Esophagus muscularis mucosa (tissue), 4 donors: Measurements from ENCODE around the gene ARF3. TPM values are rescaled to one million over a fixed set of nuclear protein-coding genes. Genes with fewer than 3 reads are reported as not detected.

Source experiments
- DNase-seq: peaks from one replicate; pipeline ENCODE4 v3.0.0-alpha.2; 2017; ENCODE audit errors: extremely low spot score
- H3K27ac ChIP-seq, 4 donors: fragments of 200-600 bp; sonication (generic); replicated peaks in 1 of 4; 1 replicate in 3 of 4; 2 replicates in 1 of 4; pipeline ENCODE4 v1.5.1; 2016 to 2019; ENCODE audit warnings: mild to moderate bottlenecking in 1 of 4
- H3K27me3 ChIP-seq, 4 donors: fragments of 200-600 bp; sonication (generic); one replicate each; pipeline versions ENCODE4 v1.5.1 to v1.6.0; 2016 to 2019
- H3K36me3 ChIP-seq, 4 donors: fragments of 200-600 bp; sonication (generic); one replicate each; pipeline ENCODE4 v1.5.1; 2016 to 2019
- H3K4me1 ChIP-seq, 4 donors: fragments of 200-600 bp; sonication (generic); one replicate each; pipeline ENCODE4 v1.5.1; 2016 to 2019
- H3K4me3 ChIP-seq, 4 donors: fragments of 200-600 bp; sonication (generic); 1 replicate in 2 of 4; 2 replicates in 2 of 4; pipeline ENCODE4 v1.5.1; 2016 to 2019; ENCODE audit warnings: mild to moderate bottlenecking in 4 of 4, moderate library complexity in 1 of 4
- H3K9me3 ChIP-seq, 4 donors: fragments of 200-600 bp; sonication (generic); 1 replicate in 3 of 4; 2 replicates in 1 of 4; pipeline ENCODE4 v1.5.1; 2016 to 2019
- EP300 ChIP-seq: sonication (generic); formaldehyde crosslinking; IDR thresholded peaks from one replicate; pipeline ENCODE4 v1.6.1; 2017; ENCODE audit warnings: antibody characterized with exemption
- POLR2A ChIP-seq: fragments of 450-650 bp; IDR thresholded peaks from one replicate; pipeline ENCODE4 v1.6.1; 2017; ENCODE audit warnings: antibody characterized with exemption, moderate library complexity, mild to moderate bottlenecking, low read depth
- POLR2AphosphoS5 ChIP-seq, 2 donors: sonication (generic); formaldehyde crosslinking; IDR thresholded peaks; one replicate each; pipeline ENCODE4 v1.6.1; 2017; ENCODE audit warnings: antibody characterized with exemption in 2 of 2
- WGBS: methylation state at CpG from one replicate; pipeline ENCODE4 v1.1.5; 2018; 5-methylcytosine and 5-hydroxymethylcytosine counted together
- intact Hi-C: fragments of 100-400 bp; cut with DNase I; formaldehyde crosslinking; loops from one replicate; pipeline ENCODE4 v1.15.1; 2023
- total RNA-seq, 4 donors: library from RNA; depleted of rRNA; stranded (reverse); fragments of >200 nt; gene quantifications; one replicate each; pipeline versions ENCODE4 v1.1.0 to v1.2.1, GENCODE V29; 2016
- TF ChIP-seq, protein P1 (sequence below), 3 experiments: fragments of 200-600 bp in 2 of 3; fragments of 450-650 bp in 1 of 3; sonication (generic) in 2 of 3; IDR thresholded peaks; one replicate each; pipeline ENCODE4 v1.5.1; 2017 to 2019; ENCODE audit warnings: antibody characterized with exemption in 3 of 3, mild to moderate bottlenecking in 2 of 3, moderate library complexity in 1 of 3

Gene ARF3
- total RNA-seq, 4 donors from 2014 or later, result 42.8 to 71.9 (median 65.1) TPM

DNA sequence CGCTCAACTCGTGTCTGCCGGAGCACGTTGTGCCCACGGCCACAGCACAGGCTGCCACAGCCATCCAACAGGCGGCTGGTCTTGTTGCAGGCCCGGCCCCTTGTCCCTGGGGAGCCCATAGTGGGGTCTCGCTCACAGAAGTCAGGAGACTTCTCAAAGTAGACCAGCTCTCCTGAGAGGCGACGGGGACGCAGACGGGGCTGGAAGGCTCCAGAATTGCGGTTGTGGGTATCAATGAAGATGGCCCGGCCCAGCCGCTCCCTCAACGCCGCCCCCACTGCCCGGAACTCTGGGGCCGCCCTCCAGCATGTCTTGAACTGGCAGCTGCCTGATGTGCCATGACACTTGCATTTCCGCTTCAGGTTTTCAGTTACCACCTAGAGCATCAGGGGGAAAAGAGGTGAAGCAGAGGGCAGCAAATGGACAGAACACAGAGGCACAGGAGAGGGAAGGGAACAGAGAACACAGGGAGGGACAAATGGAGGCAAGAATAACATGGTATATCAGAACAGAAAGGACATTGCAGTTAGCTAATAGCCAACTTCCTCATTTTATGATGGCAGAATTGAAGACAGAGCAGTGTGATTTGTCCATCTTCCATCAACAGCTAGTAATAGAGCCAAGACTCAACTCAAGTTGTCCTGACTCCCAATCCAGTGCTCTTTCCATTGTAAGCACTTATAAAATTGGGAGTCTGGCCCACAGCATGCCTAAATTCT, 9.0 kb upstream of the ARF3 start:
- DNase-seq, result no peak
- no peak overlapping the region for H3K4me3 ChIP-seq
- 63% methylated on average over 19 of the region's 20 CpGs for WGBS
- peaks cover 6 to 40% (median 19%) of the 10 kb centered on the region in 4 donors for H3K27me3 ChIP-seq
- no peaks in the 10 kb centered on the region for H3K9me3 ChIP-seq
- H3K36me3 ChIP-seq, result no peaks in the 10 kb centered on the region
- intact Hi-C loops, result no loop called here
- TF ChIP-seq EP300, result no peak
- no peak for TF ChIP-seq POLR2A
- TF ChIP-seq, protein P1, sequence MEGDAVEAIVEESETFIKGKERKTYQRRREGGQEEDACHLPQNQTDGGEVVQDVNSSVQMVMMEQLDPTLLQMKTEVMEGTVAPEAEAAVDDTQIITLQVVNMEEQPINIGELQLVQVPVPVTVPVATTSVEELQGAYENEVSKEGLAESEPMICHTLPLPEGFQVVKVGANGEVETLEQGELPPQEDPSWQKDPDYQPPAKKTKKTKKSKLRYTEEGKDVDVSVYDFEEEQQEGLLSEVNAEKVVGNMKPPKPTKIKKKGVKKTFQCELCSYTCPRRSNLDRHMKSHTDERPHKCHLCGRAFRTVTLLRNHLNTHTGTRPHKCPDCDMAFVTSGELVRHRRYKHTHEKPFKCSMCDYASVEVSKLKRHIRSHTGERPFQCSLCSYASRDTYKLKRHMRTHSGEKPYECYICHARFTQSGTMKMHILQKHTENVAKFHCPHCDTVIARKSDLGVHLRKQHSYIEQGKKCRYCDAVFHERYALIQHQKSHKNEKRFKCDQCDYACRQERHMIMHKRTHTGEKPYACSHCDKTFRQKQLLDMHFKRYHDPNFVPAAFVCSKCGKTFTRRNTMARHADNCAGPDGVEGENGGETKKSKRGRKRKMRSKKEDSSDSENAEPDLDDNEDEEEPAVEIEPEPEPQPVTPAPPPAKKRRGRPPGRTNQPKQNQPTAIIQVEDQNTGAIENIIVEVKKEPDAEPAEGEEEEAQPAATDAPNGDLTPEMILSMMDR (IDR thresholded peaks at IDR 0.05), result no peak
- TF ChIP-seq POLR2AphosphoS5 (IDR thresholded peaks at IDR 0.05), result no peak
- H3K27ac ChIP-seq, result no peak overlapping the region
- peaks cover 10 to 22% (median 20%) of the 10 kb centered on the region in 4 donors for H3K4me1 ChIP-seq

DNA sequence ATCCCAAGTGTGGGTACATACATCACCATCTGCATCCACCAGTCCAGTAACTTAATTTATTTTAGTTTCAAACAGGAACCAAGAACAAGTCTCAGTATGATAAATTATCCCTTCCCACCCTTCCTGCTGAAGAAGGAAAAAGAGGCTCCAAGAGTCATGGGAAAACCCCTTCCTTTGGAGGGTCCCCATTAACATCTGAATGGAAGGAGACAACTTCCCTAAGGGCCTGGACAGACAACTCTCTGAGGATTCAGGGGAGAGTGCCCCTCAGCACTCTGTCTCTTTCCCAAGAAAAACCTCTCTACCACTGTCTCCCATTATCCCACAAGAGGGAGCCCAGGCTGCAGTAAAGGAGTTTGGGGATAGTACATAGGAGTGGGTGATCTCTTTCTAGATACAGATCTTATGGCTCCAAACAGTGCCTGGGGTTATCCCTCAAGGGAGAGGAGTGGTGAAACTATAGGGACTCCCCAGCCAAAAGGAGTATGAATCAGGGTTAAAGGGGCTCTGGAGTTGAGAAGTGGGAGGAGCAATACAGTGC, 8.1 kb upstream of the ARF3 start:
- TF ChIP-seq EP300, result no peak
- no peak overlapping the region for H3K4me3 ChIP-seq
- no peak for DNase-seq
- H3K9me3 ChIP-seq, result no peaks in the 10 kb centered on the region
- peaks cover 4 to 38% (median 9%) of the 10 kb centered on the region in 4 donors for H3K27me3 ChIP-seq
- intact Hi-C loops, result no loop called here
- H3K27ac ChIP-seq, result no peak overlapping the region
- peaks cover 7 to 12% (median 10%) of the 10 kb centered on the region in 4 donors for H3K4me1 ChIP-seq
- no peaks in the 10 kb centered on the region for H3K36me3 ChIP-seq

DNA sequence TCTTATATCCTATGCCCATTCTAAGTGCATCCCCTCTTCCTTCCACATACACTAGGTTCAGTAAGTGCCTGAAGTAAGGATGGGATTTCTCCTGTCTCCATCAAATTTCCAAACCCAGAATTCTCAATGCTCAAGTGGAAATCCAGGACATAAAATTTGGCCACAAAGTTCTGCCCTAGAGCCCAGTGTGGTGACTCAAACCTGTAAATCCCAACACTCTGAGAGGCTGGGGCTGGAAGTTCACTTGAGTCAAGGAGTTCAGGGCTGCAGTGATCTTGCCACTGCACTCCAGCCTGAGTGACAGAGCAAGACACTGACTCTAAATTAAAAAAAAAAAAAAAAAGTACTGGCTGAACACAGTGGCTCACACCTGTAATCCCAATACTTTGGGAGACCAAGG, 4.5 kb upstream of the ARF3 start:
- H3K36me3 ChIP-seq, result no peaks in the 10 kb centered on the region

DNA sequence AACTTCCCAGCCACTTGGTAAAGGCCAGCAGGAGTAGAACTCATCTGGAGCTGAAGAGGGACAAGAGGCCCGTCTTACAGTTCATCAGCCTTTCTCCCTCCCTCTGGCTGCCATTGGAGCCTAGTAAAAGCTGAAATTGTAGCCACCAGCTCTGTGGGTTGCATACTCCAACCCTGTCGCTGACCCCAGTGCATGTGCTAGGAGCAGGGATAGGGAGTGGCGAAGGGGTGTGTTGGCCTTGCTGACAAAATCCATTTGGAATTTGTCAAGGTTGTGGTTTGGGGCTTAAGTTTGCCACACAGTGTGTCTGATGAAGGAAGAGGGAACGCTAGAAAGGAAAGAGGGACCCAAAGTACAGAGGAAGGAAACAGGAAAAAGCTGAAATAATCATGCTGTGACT, 4.0 kb upstream of the ARF3 start:
- Histone ChIP-seq H3K27me3 (peaks cover 0 to 20% (median 0%) of the 10 kb centered on the region in 4 donors), H3K27ac (no peak overlapping the region), H3K9me3 (no peaks in the 10 kb centered on the region), H3K4me1 (peaks cover 4 to 10% (median 10%) of the 10 kb centered on the region in 4 donors), H3K36me3 (no peaks in the 10 kb centered on the region), H3K4me3 (no peak overlapping the region)
- intact Hi-C loops, result no loop called here
- WGBS, result 38% methylated on average over 4 of the region's 4 CpGs
- TF ChIP-seq POLR2A (no peak), EP300 (no peak), POLR2AphosphoS5 (IDR thresholded peaks at IDR 0.05) (no peak)
- TF ChIP-seq, protein P1 (IDR thresholded peaks at IDR 0.05), result no peak
- DNase-seq, result no peak

More for the DNA sequence above, 4.5 kb upstream of the ARF3 start:
- TF ChIP-seq POLR2A, result no peak
- TF ChIP-seq, protein P1 (IDR thresholded peaks at IDR 0.05), result no peak
- DNase-seq, result no peak
- H3K4me1 ChIP-seq, result peaks cover 4 to 9% (median 7%) of the 10 kb centered on the region in 4 donors
- H3K9me3 ChIP-seq, result no peaks in the 10 kb centered on the region
- intact Hi-C loops, result no loop called here
- H3K27ac ChIP-seq, result no peak overlapping the region
- peaks cover 0 to 23% (median 0%) of the 10 kb centered on the region in 4 donors for H3K27me3 ChIP-seq
- no peak overlapping the region for H3K4me3 ChIP-seq

DNA sequence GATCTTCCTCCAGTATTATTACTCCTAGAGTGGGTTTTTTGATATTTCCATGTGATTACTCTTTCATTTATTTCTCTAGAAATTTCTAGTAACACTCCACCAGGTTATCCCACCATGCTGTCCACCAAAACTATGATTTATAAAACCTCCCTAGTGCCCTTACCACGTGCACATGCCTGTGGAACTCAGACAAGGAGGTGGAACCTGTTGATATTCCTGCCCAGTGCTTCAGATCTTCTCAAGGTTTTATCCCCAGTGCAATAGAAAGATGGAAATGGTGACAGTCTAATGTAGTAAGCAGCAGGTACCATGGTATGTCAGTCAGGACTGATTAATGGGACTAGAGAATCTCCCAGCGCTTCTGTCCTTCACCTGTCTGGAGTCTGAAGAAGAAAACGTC, 3.5 kb upstream of the ARF3 start:
- no peak overlapping the region for H3K27ac ChIP-seq
- no peak for DNase-seq
- WGBS, result 59% methylated on average over 3 of the region's 3 CpGs
- intact Hi-C loops, result no loop called here
- H3K9me3 ChIP-seq, result no peaks in the 10 kb centered on the region
- H3K4me1 ChIP-seq, result peaks cover 9 to 15% (median 14%) of the 10 kb centered on the region in 4 donors
- no peak for TF ChIP-seq EP300
- no peak for TF ChIP-seq POLR2AphosphoS5 (IDR thresholded peaks at IDR 0.05)
- TF ChIP-seq, protein P1 (IDR thresholded peaks at IDR 0.05), result no peak
- no peak for TF ChIP-seq POLR2A
- H3K36me3 ChIP-seq, result no peaks in the 10 kb centered on the region
- H3K27me3 ChIP-seq, result peaks cover 0 to 15% (median 0%) of the 10 kb centered on the region in 4 donors
- no peak overlapping the region for H3K4me3 ChIP-seq
